Thymus (tissue), 11 donors: ENCODE data around the gene ZNF200. TPM values are rescaled to one million over a fixed set of nuclear protein-coding genes. Genes with fewer than 3 reads are reported as not detected.
A peak's percentile ranks its signal among the peaks of the same experiment; 100 is the strongest.
"Not testable (repeated sequence)": the region's sequence is repeated elsewhere in the genome, so short reads cannot be mapped to it uniquely, and the experiment has no call there.

Experiments
- DNase-seq, 9 donors: peaks; one replicate each; pipeline ENCODE4 v3.0.0-alpha.2; 2013; ENCODE audit warnings: low spot score in 9 of 9, low read depth in 6 of 9, missing footprints in 1 of 9
- H3K27ac ChIP-seq, 2 donors: one replicate each; pipeline ENCODE4 v1.5.1; 2013; ENCODE audit warnings: control low read depth in 1 of 2, low read depth in 1 of 2, low read length in 1 of 2, mild to moderate bottlenecking in 1 of 2, moderate library complexity in 1 of 2
- H3K27me3 ChIP-seq, 2 donors: one replicate each; pipeline ENCODE4 v1.5.1; 2013; ENCODE audit warnings: low read length in 1 of 2; ENCODE audit not compliant: control insufficient read depth in 2 of 2, insufficient read depth in 1 of 2
- H3K36me3 ChIP-seq, 2 donors: one replicate each; pipeline ENCODE4 v1.5.1; 2013; ENCODE audit warnings: low read length in 1 of 2, mild to moderate bottlenecking in 1 of 2, moderate library complexity in 1 of 2; ENCODE audit not compliant: control insufficient read depth in 2 of 2, insufficient read depth in 2 of 2
- H3K4me1 ChIP-seq, 2 donors: one replicate each; pipeline ENCODE4 v1.5.1; 2013; ENCODE audit warnings: low read length in 2 of 2; ENCODE audit not compliant: control insufficient read depth in 2 of 2, insufficient read depth in 2 of 2
- H3K4me3 ChIP-seq, 2 donors: one replicate each; pipeline ENCODE4 v1.5.1; 2013; ENCODE audit warnings: low read length in 2 of 2, control low read depth in 1 of 2, mild to moderate bottlenecking in 1 of 2
- H3K9me3 ChIP-seq, 2 donors: one replicate each; pipeline ENCODE4 v1.5.1; 2013; ENCODE audit warnings: low read length in 1 of 2, mild to moderate bottlenecking in 1 of 2; ENCODE audit not compliant: control insufficient read depth in 2 of 2, insufficient read depth in 1 of 2
- WGBS: extraction: QIAGEN DNeasy Blood & Tissue Kit; methylation state at CpG from one replicate; pipeline ENCODE4 v1.1.7; 2013; 5-methylcytosine and 5-hydroxymethylcytosine counted together
- polyA plus RNA-seq: library from polyadenylated mRNA; stranded (reverse); fragments of 200-250 nt; gene quantifications from one replicate; pipeline ENCODE4 v1.2.3, GENCODE V29; 2013
- total RNA-seq: library from RNA; stranded (reverse); fragments of 120-200 nt; gene quantifications from one replicate; pipeline ENCODE4 v1.2.4, GENCODE V29; 2013
- donor health status: healthy.

The ZNF200 gene
- total and polyA plus RNA-seq, 2 donors: 8.6 to 10.0 TPM

DNA sequence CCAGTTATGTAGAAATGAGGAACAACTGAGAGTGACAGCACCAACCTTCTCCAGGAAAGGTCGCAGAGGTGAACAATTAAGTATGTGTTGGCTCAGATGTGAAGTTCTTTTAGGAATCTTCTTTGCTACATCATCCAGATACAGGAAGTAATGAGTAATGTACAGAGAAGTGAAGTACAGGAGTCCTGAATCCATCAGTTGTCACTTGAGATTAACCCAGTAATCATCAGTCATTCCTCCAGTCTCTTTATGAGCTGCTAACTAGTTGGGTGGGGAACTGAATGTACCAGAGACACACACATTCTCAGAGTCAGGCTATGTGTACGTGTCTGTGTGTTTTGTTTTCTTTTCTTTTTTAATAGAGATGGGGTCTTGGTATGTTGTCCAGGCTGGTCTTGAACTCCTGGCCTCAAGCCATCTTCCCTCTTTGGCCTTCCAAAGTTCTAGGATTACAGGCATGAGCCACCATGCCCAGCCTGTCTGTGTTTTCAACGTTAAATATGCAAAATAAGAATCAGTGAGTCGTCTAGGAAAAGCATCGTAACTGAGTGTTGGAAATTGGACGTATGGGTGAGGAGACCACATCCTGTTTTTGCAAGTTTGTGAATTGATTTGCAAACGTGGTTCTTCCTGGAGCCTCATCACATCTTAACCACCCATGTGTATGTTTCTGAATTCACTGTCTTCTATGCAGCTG is 19.9 kb downstream of the ZNF200 start:
- peak overlapping the region in 1 of 2 donors; percentile 33 for H3K27ac ChIP-seq

DNA sequence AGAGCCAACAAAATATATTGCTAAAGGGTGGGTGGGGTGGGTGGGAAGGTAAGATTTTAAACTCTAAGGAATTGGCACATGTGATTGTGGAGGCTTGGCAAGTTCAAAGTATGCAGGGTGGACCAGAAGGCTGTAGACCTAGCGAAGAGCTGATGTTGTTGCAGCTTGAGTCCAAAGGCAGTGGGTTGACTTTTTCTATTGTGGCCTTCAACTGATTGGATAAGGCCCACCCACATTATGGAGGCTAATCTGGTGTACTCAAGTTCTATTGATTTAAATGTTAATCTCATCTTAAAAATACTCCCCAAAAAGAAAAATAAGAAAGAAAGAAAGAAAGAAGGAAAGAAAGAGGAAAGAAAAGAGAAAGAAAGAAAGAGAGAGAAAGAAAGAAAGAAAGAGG is 22.4 kb downstream of the ZNF200 start:
- Histone ChIP-seq H3K27ac (no peak overlapping the region), H3K36me3 (no peaks in the 10 kb centered on the region), H3K9me3 (peaks cover 0 to 9% of the 10 kb centered on the region in 2 donors), H3K27me3 (no peaks in the 10 kb centered on the region), H3K4me3 (no peak overlapping the region), H3K4me1 (peaks cover 4 to 9% of the 10 kb centered on the region in 2 donors)
- no peak for DNase-seq
- WGBS: 39% methylated on average over 1 of the region's 1 CpG

More for the DNA sequence above, 19.9 kb downstream of the ZNF200 start:
- no peaks in the 10 kb centered on the region for H3K27me3 ChIP-seq
- no peaks in the 10 kb centered on the region for H3K36me3 ChIP-seq
- DNase-seq: peak in 2 of 9 donors; percentile 18 to 58
- H3K9me3 ChIP-seq: peaks cover 0 to 15% of the 10 kb centered on the region in 2 donors
- peaks cover 4 to 9% of the 10 kb centered on the region in 2 donors for H3K4me1 ChIP-seq
- no peak overlapping the region for H3K4me3 ChIP-seq
- 22% methylated on average over 7 of the region's 7 CpGs for WGBS

DNA sequence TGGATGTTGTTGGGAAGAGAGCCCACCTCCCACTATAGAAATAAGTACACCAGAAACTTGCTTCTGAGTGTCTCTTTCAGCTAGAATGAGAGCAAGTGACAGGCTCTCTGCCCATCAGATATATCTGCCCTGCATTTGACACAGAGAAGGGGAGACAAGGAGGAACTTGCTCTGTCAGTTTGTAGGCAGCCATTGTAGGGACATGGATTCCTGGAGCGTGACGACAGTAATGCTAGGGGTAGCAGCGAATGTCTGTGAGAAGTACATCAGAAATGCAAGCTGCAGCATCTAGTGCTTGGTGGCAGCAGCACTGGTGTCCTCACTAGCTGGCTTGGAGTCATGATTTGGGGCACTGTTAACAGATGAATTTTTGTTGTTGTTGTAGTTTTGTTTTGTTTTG is 23.0 kb downstream of the ZNF200 start:
- no peaks in the 10 kb centered on the region for H3K27me3 ChIP-seq
- peaks cover 4 to 9% of the 10 kb centered on the region in 2 donors for H3K4me1 ChIP-seq
- H3K4me3 ChIP-seq: no peak overlapping the region
- no peaks in the 10 kb centered on the region for H3K36me3 ChIP-seq
- no peak for DNase-seq
- WGBS: 95% methylated on average over 3 of the region's 3 CpGs
- peaks cover 0 to 14% of the 10 kb centered on the region in 2 donors for H3K9me3 ChIP-seq
- no peak overlapping the region for H3K27ac ChIP-seq

DNA sequence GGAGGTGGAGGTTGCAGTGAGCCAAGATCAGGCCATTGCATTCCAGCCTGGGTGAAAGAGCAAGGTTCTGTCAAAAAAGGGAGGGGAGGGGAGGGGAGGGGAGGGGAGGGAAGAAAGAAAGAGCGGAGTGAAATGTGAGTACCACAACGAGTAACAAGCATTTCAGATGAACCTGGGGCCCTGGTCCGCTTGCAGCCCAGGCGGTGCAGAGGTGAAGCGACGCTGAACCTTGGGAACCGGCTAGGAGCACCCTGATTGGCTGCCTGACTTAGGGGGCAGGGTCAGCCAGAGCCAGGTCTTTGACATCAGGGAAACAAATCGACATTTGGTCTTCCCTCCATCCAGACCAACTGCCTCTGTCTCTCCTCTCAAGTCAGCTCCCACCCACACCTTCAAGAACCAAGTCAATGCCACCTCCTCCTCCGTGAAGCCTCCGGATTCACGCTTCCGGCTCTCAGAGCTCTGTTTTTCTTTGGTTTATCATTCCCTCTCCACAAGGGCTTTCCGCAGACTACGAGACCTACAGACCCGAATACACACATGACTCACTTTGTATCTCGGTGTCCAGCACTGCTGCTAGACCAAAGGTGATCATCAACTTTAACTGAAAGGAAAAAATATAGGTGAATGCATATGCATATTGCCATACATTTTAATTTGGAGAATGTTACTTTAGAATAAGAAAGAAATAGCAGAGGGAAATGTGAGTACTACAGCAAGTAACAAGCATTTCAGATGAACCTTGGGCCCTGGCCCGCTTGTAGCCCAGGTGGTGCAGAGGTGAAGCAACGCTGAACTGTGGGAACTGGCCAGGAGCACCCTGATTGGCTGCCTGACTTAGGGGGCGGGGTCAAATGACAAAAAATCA is 27.6 kb downstream of the ZNF200 start:
- Histone ChIP-seq H3K27me3 (no peaks in the 10 kb centered on the region), H3K4me1 (no peaks in the 10 kb centered on the region), H3K27ac (no peak overlapping the region), H3K4me3 (no peak overlapping the region), H3K9me3 (peaks cover 0 to 27% of the 10 kb centered on the region in 2 donors), H3K36me3 (no peaks in the 10 kb centered on the region)
- DNase-seq: no peak
- 82% methylated on average over 19 of the region's 19 CpGs for WGBS

DNA sequence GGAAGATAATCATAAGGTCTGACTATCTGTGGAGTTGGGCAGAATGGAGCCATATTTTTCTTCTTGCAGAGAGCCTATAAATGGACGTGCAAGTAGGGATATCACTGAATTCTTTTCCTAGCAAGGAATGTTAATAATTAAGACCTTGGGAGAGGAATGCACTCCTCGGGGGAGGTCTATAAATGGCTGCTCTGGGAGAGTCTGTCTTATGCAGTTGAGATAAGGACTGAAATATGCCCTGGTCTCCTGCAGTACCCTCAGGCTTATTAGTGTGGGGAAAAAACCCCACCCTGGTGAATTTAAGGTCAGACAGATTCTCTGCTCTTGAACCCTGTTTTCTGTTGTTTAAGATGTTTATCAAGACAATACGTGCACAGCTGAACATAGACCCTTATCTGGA is 29.0 kb downstream of the ZNF200 start:
- not testable (repeated sequence) for H3K4me1 ChIP-seq, H3K4me3 ChIP-seq, H3K27me3 ChIP-seq, H3K36me3 ChIP-seq, H3K27ac ChIP-seq, DNase-seq
- 72% methylated on average over 3 of the region's 3 CpGs for WGBS
- H3K9me3 ChIP-seq: peaks cover 0 to 27% of the 10 kb centered on the region in 2 donors

DNA sequence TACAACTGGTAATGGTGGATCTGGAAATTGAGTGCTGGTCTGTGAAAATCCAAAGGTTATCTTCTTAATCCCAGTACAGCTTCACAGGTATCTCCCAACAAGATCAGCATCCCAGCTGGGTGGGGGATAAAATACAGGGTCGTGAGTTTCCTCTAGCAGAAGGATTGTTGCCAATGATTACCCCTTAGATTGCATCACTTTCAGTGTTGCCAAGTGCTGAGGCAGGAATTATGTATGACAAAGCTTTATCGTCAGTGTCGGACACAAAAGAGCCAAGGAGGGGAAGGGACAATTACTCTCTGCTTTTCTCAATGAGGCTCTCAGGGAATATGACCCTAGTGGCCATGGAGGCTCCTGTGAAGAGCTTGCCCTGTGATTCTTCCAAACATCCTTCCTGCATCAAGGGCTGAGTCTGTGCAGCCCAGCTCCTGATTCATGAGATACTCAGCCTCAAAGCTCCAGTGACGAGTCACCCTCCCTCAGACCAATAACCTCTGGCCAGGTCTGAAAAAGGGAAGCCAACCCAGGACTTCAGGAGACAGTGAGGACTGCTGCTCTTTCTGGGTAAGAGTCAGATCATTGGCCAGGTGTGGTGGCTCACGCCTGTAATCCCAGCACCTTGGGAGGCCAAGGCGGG is 31.9 kb downstream of the ZNF200 start:
- H3K9me3 ChIP-seq: peaks cover 0 to 18% of the 10 kb centered on the region in 2 donors
- DNase-seq: no peak
- no peaks in the 10 kb centered on the region for H3K4me1 ChIP-seq
- 78% methylated on average over 6 of the region's 6 CpGs for WGBS
- H3K4me3 ChIP-seq: no peak overlapping the region
- peaks cover 0 to 9% of the 10 kb centered on the region in 2 donors for H3K27me3 ChIP-seq
- H3K27ac ChIP-seq: no peak overlapping the region
- no peaks in the 10 kb centered on the region for H3K36me3 ChIP-seq

DNA sequence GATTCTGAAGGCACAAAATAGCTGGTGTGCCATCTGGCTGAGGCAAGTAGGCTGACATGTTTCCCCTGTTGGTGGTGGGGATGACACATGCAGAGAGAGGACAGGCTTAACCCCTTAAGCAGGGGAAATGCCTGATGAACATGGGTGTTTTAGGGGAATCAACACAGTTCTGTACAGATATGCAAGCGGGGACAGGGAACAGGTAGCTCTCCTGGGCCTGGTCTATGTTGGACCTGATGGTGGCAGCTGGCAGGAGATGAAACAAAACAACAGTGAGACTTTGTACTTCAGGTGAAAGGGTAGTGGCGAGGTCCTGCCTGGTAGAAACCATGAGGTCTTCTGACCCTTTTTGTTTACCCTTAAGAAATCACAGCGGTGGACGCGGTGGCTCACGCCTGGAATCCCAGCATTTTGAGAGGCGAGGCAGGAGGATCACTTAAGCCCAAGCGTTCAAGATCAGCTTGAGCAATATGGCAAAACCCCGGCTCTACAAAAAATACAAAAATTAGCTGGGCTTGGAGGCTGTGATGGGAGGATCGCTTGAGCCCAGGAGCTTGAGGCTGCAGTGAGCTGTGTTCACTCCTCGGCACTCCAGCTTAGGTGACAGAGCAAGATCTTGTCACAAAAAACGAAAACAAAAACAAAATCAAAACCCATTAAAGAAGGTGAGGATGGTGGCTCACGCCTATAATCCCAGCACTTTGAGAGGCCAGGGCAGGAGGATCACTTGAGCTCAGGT is 36.5 kb downstream of the ZNF200 start:
- Histone ChIP-seq H3K4me1 (no peaks in the 10 kb centered on the region), H3K36me3 (no peaks in the 10 kb centered on the region), H3K9me3 (peaks cover 0 to 6% of the 10 kb centered on the region in 2 donors), H3K27ac (no peak overlapping the region), H3K4me3 (no peak overlapping the region), H3K27me3 (peaks cover 8 to 40% of the 10 kb centered on the region in 2 donors)
- 84% methylated on average over 13 of the region's 13 CpGs for WGBS
- no peak for DNase-seq

DNA sequence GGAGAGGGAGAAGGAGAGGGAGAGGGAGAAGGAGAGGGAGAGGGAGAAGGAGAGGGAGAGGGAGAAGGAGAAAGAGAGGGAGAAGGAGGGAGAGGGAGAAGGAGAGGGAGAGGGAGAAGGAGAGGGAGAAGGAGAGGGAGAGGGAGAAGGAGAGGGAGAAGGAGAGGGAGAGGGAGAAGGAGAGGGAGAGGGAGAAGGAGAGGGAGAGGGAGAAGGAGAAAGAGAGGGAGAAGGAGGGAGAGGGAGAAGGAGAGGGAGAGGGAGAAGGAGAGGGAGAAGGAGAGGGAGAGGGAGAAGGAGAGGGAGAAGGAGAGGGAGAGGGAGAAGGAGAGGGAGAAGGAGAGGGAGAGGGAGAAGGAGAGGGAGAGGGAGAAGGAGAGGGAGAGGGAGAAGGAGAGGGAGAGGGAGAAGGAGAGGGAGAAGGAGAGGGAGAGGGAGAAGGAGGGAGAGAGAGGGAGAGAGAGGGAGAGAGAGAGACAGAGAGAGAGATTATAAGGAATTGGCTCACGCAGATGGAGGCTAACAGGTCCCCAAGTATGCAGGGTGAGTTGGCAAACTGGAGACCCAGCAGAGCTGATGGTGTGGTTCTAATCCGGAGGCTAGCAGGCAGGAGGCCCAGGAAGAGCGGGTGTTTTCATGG is 37.1 kb downstream of the ZNF200 start:
- WGBS: 83% methylated on average over 3 of the region's 3 CpGs
- not testable (repeated sequence) for DNase-seq, H3K4me1 ChIP-seq, H3K4me3 ChIP-seq, H3K36me3 ChIP-seq, H3K27ac ChIP-seq
- Histone ChIP-seq H3K27me3 (peaks cover 14 to 47% of the 10 kb centered on the region in 2 donors), H3K9me3 (peaks cover 2 to 13% of the 10 kb centered on the region in 2 donors)
